ENCODE results near the gene ARHGEF11. TPM values are rescaled to one million over a fixed set of nuclear protein-coding genes. Genes with fewer than 3 reads are reported as not detected.

The ARHGEF11 gene
- total RNA-seq, 1 experiment from 2014 or later, result 38.1 TPM

GRCh38 chr1:157087030-157087429 lies 41.5 kb upstream of the ARHGEF11 start:
- ChIA-PET POLR2A (interaction anchor here (0.6 kb wide), 1 partner anchor 43 kb away, joined by 3 read pairs; no protein-coding TSS in a partner anchor), CTCF (interaction anchor here (0.9 to 7.7 kb wide), 6 partner anchors 8 to 76 kb away, joined by 3 to 304 read pairs (median 6); no protein-coding TSS in a partner anchor)
- TF ChIP-seq ETV6 (CRISPR knock-in tag; IDR thresholded peaks at IDR 0.05) (no peak), MXD4 (CRISPR knock-in tag; IDR thresholded peaks at IDR 0.05; ENCODE audit: borderline replicate concordance) (no peak), IRF1 (CRISPR knock-in tag; IDR thresholded peaks at IDR 0.05) (no peak), EMX1 (CRISPR knock-in tag; IDR thresholded peaks at IDR 0.05) (no peak), E2F1 (CRISPR knock-in tag; IDR thresholded peaks at IDR 0.05) (no peak), CREB1 (CRISPR knock-in tag; IDR thresholded peaks at IDR 0.05) (no peak), TP53 (CRISPR knock-in tag; IDR thresholded peaks at IDR 0.05) (no peak), ZNF121 (CRISPR knock-in tag; IDR thresholded peaks at IDR 0.05) (no peak), ZNF396 (CRISPR knock-in tag; IDR thresholded peaks at IDR 0.05; ENCODE audit: borderline replicate concordance) (no peak), ZNF232 (CRISPR knock-in tag; IDR thresholded peaks at IDR 0.05) (no peak), STAT6 (CRISPR knock-in tag; conservative IDR thresholded peaks at IDR 0.05; ENCODE audit: low read depth) (no peak)
- no peak overlapping the region for H3K4me3 Mint-ChIP-seq
- no peaks in the 10 kb centered on the region for H3K36me3 Mint-ChIP-seq
- H3K27me3 Mint-ChIP-seq (ENCODE audit: low read depth), result no peaks in the 10 kb centered on the region; the same call in 1 of the 2 replicates
- no peak for DNase-seq (ENCODE audit: low spot score)
- H3K9me3 Mint-ChIP-seq, result no peaks in the 10 kb centered on the region
- H3K4me1 Mint-ChIP-seq, result peaks cover 15% of the 10 kb centered on the region
- ATAC-seq, result no peak
- H3K27ac Mint-ChIP-seq, result no peak overlapping the region

GRCh38 chr1:157086299-157086698 lies 40.8 kb upstream of the ARHGEF11 start:
- Mint-ChIP-seq H3K4me3 (no peak overlapping the region), H3K27me3 (ENCODE audit: low read depth) (no peaks in the 10 kb centered on the region; the same call in 1 of the 2 replicates), H3K9me3 (no peaks in the 10 kb centered on the region), H3K4me1 (peaks cover 20% of the 10 kb centered on the region), H3K36me3 (no peaks in the 10 kb centered on the region), H3K27ac (no peak overlapping the region)
- DNase-seq (ENCODE audit: low spot score), result no peak
- CTCF ChIA-PET, result interaction anchor here (0.9 to 7.7 kb wide), 4 partner anchors 9 to 70 kb away, joined by 3 to 304 read pairs (median 8); no protein-coding TSS in a partner anchor
- POLR2A ChIA-PET, result no interaction called here
- peak; percentile 19 for ATAC-seq
- TF ChIP-seq NR2C2 (CRISPR knock-in tag; IDR thresholded peaks at IDR 0.05), result no peak
- TF ChIP-seq ETV6 (CRISPR knock-in tag; IDR thresholded peaks at IDR 0.05), result no peak
- TF ChIP-seq NR3C1 (CRISPR knock-in tag; conservative IDR thresholded peaks at IDR 0.05; ENCODE audit: low read depth), result no peak
- no peak for TF ChIP-seq ZNF396 (CRISPR knock-in tag; IDR thresholded peaks at IDR 0.05; ENCODE audit: borderline replicate concordance)
- no peak for TF ChIP-seq ZNF532 (CRISPR knock-in tag; IDR thresholded peaks at IDR 0.05; ENCODE audit: borderline replicate concordance)
- TF ChIP-seq RELA (CRISPR knock-in tag; IDR thresholded peaks at IDR 0.05; ENCODE audit: borderline replicate concordance), result no peak
- TF ChIP-seq TEAD1 (CRISPR knock-in tag; IDR thresholded peaks at IDR 0.05), result no peak
- TF ChIP-seq MAX (CRISPR knock-in tag; IDR thresholded peaks at IDR 0.05), result no peak
- TF ChIP-seq ZBTB43 (CRISPR knock-in tag; IDR thresholded peaks at IDR 0.05), result no peak
- TF ChIP-seq ZNF232 (CRISPR knock-in tag; IDR thresholded peaks at IDR 0.05), result no peak
- TF ChIP-seq ELF4 (CRISPR knock-in tag; IDR thresholded peaks at IDR 0.05; ENCODE audit: low read depth), result no peak
- no peak for TF ChIP-seq OVOL2 (CRISPR knock-in tag; IDR thresholded peaks at IDR 0.05; ENCODE audit: borderline replicate concordance)
